Fibroblast of mammary gland (primary cell): ENCODE data around the gene RIPOR3.
A peak's percentile ranks its signal among the peaks of the same experiment; 100 is the strongest.
"Not testable (repeated sequence)": the region's sequence is repeated elsewhere in the genome, so short reads cannot be mapped to it uniquely, and the experiment has no call there.

ENCODE experiments used
- DNase-seq: peaks from one replicate; pipeline ENCODE4 v3.0.0-alpha.2; 2010; ENCODE audit warnings: low read depth
- H3K4me3 ChIP-seq: 2 replicates; pipeline ENCODE4 v1.5.1; 2011; ENCODE audit warnings: low read depth, mild to moderate bottlenecking, low read length, moderate library complexity; ENCODE audit not compliant: control insufficient read depth
- TF ChIP-seq, protein P1 (sequence below): conservative IDR thresholded peaks from 2 replicates; pipeline ENCODE4 v1.5.1; 2011; ENCODE audit warnings: low read depth, low read length, inconsistent platforms; ENCODE audit not compliant: control insufficient read depth, insufficient read depth

RIPOR3 gene

GRCh38 chr20:50676858-50677257, 14.5 kb downstream of the RIPOR3 start:
- TF ChIP-seq, protein P1, sequence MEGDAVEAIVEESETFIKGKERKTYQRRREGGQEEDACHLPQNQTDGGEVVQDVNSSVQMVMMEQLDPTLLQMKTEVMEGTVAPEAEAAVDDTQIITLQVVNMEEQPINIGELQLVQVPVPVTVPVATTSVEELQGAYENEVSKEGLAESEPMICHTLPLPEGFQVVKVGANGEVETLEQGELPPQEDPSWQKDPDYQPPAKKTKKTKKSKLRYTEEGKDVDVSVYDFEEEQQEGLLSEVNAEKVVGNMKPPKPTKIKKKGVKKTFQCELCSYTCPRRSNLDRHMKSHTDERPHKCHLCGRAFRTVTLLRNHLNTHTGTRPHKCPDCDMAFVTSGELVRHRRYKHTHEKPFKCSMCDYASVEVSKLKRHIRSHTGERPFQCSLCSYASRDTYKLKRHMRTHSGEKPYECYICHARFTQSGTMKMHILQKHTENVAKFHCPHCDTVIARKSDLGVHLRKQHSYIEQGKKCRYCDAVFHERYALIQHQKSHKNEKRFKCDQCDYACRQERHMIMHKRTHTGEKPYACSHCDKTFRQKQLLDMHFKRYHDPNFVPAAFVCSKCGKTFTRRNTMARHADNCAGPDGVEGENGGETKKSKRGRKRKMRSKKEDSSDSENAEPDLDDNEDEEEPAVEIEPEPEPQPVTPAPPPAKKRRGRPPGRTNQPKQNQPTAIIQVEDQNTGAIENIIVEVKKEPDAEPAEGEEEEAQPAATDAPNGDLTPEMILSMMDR, result no peak
- H3K4me3 ChIP-seq, result no peak overlapping the region
- DNase-seq, result no peak

- not testable (repeated sequence) for DNase-seq
Measured at GRCh38 chr20:50676377-50676731, 15.0 kb downstream of the RIPOR3 start.

DNA sequence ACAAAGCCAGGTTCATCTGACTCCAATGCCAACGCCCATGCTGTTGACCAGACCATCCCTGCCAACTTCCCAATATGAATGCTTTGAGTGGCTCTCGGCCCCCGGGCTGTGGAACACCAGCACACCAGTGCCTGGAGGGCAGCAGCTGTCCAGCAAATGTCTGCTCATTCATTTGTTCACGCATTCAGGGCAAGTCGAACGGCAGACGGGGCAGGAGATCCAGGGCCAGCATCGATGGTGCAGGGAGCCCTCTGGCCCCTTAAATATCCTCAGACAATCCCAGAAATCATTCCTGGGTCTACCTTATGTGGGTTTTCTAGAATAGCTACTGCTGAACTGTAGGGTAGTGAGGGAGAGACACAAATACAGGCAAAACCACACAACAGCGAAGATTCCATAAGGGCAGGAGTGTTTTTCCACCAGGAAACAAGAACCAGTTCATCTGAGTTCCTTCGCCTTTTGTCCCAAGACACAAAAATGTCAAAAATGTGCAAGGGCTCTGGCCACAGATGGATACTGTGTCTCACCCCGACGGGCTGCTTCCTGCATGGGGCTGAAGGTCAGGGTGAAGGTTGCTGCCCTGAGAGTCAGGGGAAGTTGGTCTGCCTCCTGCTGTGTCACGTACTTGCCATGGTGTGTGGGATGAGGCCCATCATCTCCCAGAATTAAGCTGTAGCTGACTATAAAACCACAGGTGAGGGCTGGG, 15.5 kb downstream of the RIPOR3 start:
- DNase-seq, result no peak
- no peak overlapping the region for H3K4me3 ChIP-seq
- TF ChIP-seq, protein P1, result no peak

More at GRCh38 chr20:50676377-50676731, 15.0 kb downstream of the RIPOR3 start:
- H3K4me3 ChIP-seq, result not testable (repeated sequence)

DNA sequence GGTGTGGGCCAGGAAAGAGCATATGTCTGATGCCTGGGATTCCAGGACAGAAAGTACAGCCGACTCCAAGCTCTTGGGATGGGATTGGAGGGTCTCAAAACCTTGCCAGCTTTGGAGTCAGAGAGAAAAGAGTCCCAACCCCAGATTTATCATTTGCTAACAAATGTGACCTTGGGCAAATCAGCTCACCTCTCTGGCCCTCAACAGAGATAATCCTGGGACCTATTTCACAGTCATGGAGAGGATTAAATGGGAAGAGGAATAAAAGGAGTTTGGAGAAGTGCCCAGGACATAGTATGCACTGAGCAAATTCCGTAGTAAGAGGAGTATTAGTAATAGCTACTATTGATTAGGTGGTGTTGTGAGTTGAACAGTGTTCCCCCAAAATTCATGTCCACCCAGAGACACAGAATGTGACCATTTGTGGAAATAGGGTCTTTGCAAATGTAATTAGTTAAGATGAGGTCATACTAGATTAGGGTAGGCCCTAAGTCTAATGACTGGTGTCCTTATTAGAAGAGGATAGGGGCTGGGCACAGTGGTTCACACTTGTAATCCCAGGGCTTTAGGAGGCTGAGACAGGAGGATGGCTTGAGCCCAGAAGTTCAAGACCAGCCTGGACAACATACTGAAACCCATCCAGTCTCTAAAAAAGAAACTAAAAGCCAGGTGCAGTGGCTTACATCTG, 17.1 kb downstream of the RIPOR3 start:
- H3K4me3 ChIP-seq, result no peak overlapping the region
- TF ChIP-seq, protein P1, result no peak
- no peak for DNase-seq

- H3K4me3 ChIP-seq, result no peak overlapping the region
Measured at GRCh38 chr20:50673466-50674137, 17.7 kb downstream of the RIPOR3 start.

DNA sequence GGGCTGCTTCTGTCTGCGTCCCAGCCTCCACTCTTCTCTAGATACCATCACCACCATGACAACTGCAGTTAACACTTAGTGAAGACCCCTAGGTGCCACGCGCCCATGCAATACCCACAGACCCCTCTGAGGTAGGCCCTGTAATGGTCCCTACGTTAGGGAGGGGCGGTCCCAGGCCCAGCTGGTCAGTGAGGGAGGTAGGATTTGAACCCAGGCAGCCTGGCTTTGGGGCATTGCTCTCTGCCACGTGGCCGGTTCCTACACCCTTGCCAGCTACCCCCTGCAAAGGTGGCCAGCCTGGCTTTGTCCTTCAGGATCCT, 18.2 kb downstream of the RIPOR3 start:
- no peak overlapping the region for H3K4me3 ChIP-seq
- DNase-seq, result no peak
- TF ChIP-seq, protein P1, result no peak

More at GRCh38 chr20:50673466-50674137, 17.7 kb downstream of the RIPOR3 start:
- DNase-seq, result peak; percentile 41
- TF ChIP-seq, protein P1, result no peak

- DNase-seq, result no peak
- H3K4me3 ChIP-seq, result no peak overlapping the region
- TF ChIP-seq, protein P1, result no peak
Measured at GRCh38 chr20:50672400-50673145, 18.8 kb downstream of the RIPOR3 start.
